GM12873 (cell line): Measurements from ENCODE around the gene TMEM53.

ENCODE experiments used
- CTCF ChIP-seq: IDR thresholded peaks from 2 replicates; pipeline ENCODE4 v1.5.1; 2012; ENCODE audit warnings: low read depth, mild to moderate bottlenecking, moderate library complexity, low read length, control low read depth; ENCODE audit not compliant: insufficient read depth; ENCODE audit errors: missing control alignments

The TMEM53 gene

GRCh38 chr1:44718091-44718490 is 43.8 kb upstream of the TMEM53 start:
- TF ChIP-seq CTCF: no peak

- TF ChIP-seq CTCF: no peak
Observed at GRCh38 chr1:44717653-44718052, 43.4 kb upstream of the TMEM53 start.

- no peak for TF ChIP-seq CTCF
Observed at GRCh38 chr1:44717156-44717555, 42.9 kb upstream of the TMEM53 start.

- peak; percentile 96 for TF ChIP-seq CTCF
Observed at GRCh38 chr1:44714944-44715571, 40.8 kb upstream of the TMEM53 start.

- TF ChIP-seq CTCF: no peak
Observed at GRCh38 chr1:44714532-44714931, 40.3 kb upstream of the TMEM53 start.

- TF ChIP-seq CTCF: no peak
Observed at GRCh38 chr1:44713321-44713781, 39.1 kb upstream of the TMEM53 start.

GRCh38 chr1:44707959-44708831 is 33.9 kb upstream of the TMEM53 start:
- peak; percentile 65 for TF ChIP-seq CTCF
